Calu3 (cell line): Measurements from ENCODE around the gene EXOC6B. TPM values are rescaled to one million over a fixed set of nuclear protein-coding genes. Genes with fewer than 3 reads are reported as not detected.
A peak's percentile ranks its signal among the peaks of the same experiment; 100 is the strongest.

ENCODE experiments used
- BruUV-seq: library from RNA; stranded (reverse); fragments of 400-500 nt; replicated peaks from 2 replicates; lab custom pipeline; 2021; lab: Mats Ljungman, UMichigan
- CTCF ChIA-PET: fragments of 300-600 bp; sonication (Branson Sonifier 250); formaldehyde crosslinking; loops from one replicate; lab custom pipeline; 2022; ENCODE audit warnings: antibody characterized with exemption; lab: Charles Lee
- DNase-seq: peaks from one replicate; pipeline ENCODE4 v3.0.0; 2022
- H3K27ac Mint-ChIP-seq: one replicate; pipeline ENCODE4 v1.8.0; 2022; ENCODE audit warnings: mixed read lengths; ENCODE audit not compliant: unreplicated experiment
- H3K27me3 Mint-ChIP-seq: one replicate; pipeline ENCODE4 v1.8.0; 2022; ENCODE audit warnings: mixed read lengths; ENCODE audit not compliant: unreplicated experiment
- H3K36me3 Mint-ChIP-seq: one replicate; pipeline ENCODE4 v1.8.0; 2022; ENCODE audit warnings: mild to moderate bottlenecking, moderate library complexity, mixed read lengths; ENCODE audit not compliant: insufficient read depth, unreplicated experiment
- H3K4me1 Mint-ChIP-seq: one replicate; pipeline ENCODE4 v1.8.0; 2022; ENCODE audit warnings: mild to moderate bottlenecking, low read depth, mixed read lengths; ENCODE audit not compliant: unreplicated experiment
- H3K4me3 Mint-ChIP-seq: one replicate; pipeline ENCODE4 v1.8.0; 2022; ENCODE audit warnings: mild to moderate bottlenecking, low read depth, moderate library complexity, mixed read lengths; ENCODE audit not compliant: unreplicated experiment
- H3K9me3 Mint-ChIP-seq: one replicate; pipeline ENCODE4 v1.8.0; 2022; ENCODE audit warnings: low read depth, mixed read lengths; ENCODE audit not compliant: unreplicated experiment
- CTCF ChIP-seq: fragments of 200-600 bp; IDR thresholded peaks from one replicate; pipeline ENCODE4 v1.8.0; 2022; ENCODE audit warnings: antibody characterized with exemption; ENCODE audit not compliant: unreplicated experiment
- intact Hi-C: fragments of 100-400 bp; cut with micrococcal nuclease; formaldehyde crosslinking; loops from one replicate; pipeline ENCODE4 v1.10.0; 2022; ENCODE audit not compliant: unreplicated experiment
- total RNA-seq: library from RNA; stranded (reverse); gene quantifications from 2 replicates; pipeline ENCODE4 v1.2.3, GENCODE V29; 2022

The EXOC6B gene
- total RNA-seq, 1 experiment from 2014 or later, result 26.6 TPM

- CTCF ChIA-PET, result no interaction called here
- Mint-ChIP-seq H3K27me3 (no peaks in the 10 kb centered on the region), H3K9me3 (no peaks in the 10 kb centered on the region), H3K4me1 (peaks cover 33% of the 10 kb centered on the region), H3K4me3 (no peak overlapping the region), H3K36me3 (peaks cover 7% of the 10 kb centered on the region), H3K27ac (peak overlapping the region; percentile 22)
- TF ChIP-seq CTCF, result no peak
- intact Hi-C loops, result no loop called here
- DNase-seq, result peak; percentile 17
- BruUV-seq, result no TSS peak
Measured at GRCh38 chr2:72819501-72819900, 6.3 kb downstream of the EXOC6B start.

GRCh38 chr2:72815655-72816278, 10.1 kb downstream of the EXOC6B start:
- Mint-ChIP-seq H3K27me3 (no peaks in the 10 kb centered on the region), H3K9me3 (no peaks in the 10 kb centered on the region), H3K36me3 (peaks cover 4% of the 10 kb centered on the region), H3K4me3 (no peak overlapping the region), H3K27ac (no peak overlapping the region), H3K4me1 (peaks cover 27% of the 10 kb centered on the region)
- intact Hi-C loops, result no loop called here
- CTCF ChIA-PET, result interaction anchor here (0.5 to 1.4 kb wide), 2 partner anchors 8 to 44 kb away, joined by 4 to 7 read pairs; no protein-coding TSS in a partner anchor
- TF ChIP-seq CTCF, result no peak
- no peak for DNase-seq
- BruUV-seq, result no TSS peak

GRCh38 chr2:72813841-72814240, 12.0 kb downstream of the EXOC6B start:
- TF ChIP-seq CTCF, result no peak
- BruUV-seq, result no TSS peak
- CTCF ChIA-PET, result no interaction called here
- Mint-ChIP-seq H3K4me1 (peaks cover 15% of the 10 kb centered on the region), H3K36me3 (peaks cover 4% of the 10 kb centered on the region), H3K27ac (no peak overlapping the region), H3K27me3 (no peaks in the 10 kb centered on the region), H3K4me3 (no peak overlapping the region), H3K9me3 (peaks cover 7% of the 10 kb centered on the region)
- intact Hi-C loops, result no loop called here
- DNase-seq, result no peak

GRCh38 chr2:72810165-72810564, 15.7 kb downstream of the EXOC6B start:
- intact Hi-C loops, result no loop called here
- Mint-ChIP-seq H3K36me3 (no peaks in the 10 kb centered on the region), H3K4me3 (no peak overlapping the region), H3K4me1 (no peaks in the 10 kb centered on the region), H3K27me3 (no peaks in the 10 kb centered on the region), H3K9me3 (peaks cover 8% of the 10 kb centered on the region), H3K27ac (no peak overlapping the region)
- no peak for DNase-seq
- CTCF ChIA-PET, result interaction anchor here (0.5 kb wide), 1 partner anchor 676 kb away, joined by 5 read pairs; no protein-coding TSS in a partner anchor
- TF ChIP-seq CTCF, result no peak
- BruUV-seq, result no TSS peak
